HG02981 (cell line): ENCODE measurements around the gene TPCN1.

Experiments used
- ATAC-seq: cut with Tn5 transposase; IDR thresholded peaks from one replicate; pipeline ENCODE4 v1.9.1; 2021; ENCODE audit warnings: mild to moderate bottlenecking, moderate library complexity; ENCODE audit not compliant: unreplicated experiment

Gene TPCN1

GRCh38 chr12:113278633-113279032 lies 57.4 kb downstream of the TPCN1 start:
- no peak for ATAC-seq

- ATAC-seq: no peak
These were observed 63.5 kb downstream of the TPCN1 start for GRCh38 chr12:113284751-113285150.

DNA sequence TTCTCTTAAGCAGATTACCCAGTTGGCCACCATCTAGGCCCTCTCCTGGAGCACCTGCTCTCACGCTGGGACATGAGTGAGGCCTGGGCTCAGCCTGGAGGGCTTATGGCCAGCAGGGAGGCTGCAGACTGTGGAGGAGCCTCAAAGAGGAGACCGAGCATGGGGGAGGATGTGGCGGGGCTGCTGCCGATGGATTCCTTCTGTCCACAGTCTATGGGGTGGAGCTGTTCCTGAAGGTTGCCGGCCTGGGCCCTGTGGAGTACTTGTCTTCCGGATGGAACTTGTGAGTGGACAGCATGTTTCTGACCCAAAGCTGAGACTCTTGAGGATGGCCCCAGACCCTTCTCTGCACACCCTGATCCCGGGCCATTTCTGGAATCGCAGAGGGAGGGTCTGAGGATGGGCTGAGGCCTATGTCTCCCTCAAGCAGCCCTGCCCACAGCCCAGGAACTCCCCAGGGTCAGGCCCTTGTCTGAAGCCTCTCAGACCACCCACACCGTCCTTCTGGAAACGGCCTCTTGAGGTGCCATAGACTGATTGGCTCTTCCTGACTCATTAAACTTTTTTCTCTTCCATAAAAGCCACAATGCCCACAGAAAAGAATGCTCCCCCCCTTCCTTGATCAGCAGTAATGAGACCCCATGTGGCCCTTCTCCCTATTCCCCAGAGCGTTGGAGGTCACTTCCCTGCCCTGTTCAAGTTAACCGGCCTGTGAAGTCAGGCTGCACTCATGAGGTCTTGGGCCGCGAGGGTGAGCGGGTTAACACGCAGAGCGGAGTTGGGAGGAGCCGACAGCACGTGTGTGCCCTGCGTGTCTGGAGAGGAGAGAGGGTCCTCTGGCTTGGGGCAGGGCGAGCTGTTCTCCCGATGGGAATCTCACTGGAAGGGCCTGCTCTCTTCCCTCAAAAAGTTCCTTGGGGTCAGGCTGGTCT lies 64.7 kb downstream of the TPCN1 start:
- no peak for ATAC-seq

- ATAC-seq: no peak
These were observed 65.4 kb downstream of the TPCN1 start for GRCh38 chr12:113286712-113287111.

- no peak for ATAC-seq
These were observed 66.1 kb downstream of the TPCN1 start for GRCh38 chr12:113287146-113287898.

DNA sequence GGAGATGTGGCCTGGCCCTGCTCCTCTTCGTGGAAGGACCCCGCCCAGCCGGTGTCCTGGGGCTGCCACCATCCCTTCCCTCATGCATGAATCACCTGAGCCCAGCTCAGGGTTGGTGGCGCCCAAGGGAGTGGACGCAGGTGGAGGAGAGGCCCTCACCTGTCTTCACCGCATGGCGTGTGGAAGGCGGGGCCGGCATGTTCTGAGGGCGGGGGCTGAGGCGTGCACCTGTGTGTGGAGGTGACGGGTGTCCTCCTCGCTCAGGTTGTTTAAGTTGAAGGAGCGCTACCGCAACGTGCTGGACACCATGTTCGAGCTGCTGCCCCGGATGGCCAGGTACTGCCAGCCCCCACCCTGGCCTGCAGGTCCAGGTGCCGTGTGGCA lies 66.6 kb downstream of the TPCN1 start:
- ATAC-seq: no peak

DNA sequence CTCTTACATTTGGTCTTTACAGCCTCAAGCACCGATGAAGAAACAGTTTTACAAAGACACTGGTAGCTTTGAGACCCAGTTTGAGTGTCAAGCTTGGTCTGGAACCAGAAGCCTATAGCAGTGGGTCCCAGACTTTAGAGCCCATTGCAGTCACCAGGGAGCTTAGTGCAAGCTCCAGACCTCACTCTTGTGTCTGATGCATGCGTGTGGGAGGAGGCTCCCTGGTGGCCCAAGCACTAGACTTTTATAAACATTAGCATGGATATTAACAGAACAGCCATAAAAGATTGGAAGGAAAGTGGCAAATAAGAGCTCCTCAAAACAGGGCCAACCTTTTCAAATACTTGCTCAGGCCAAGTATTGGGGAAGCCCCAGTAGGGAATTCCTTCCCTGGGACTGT lies 68.1 kb downstream of the TPCN1 start:
- ATAC-seq: no peak

- ATAC-seq: no peak
These were observed 69.2 kb downstream of the TPCN1 start for GRCh38 chr12:113290506-113290905.

GRCh38 chr12:113291586-113291985 lies 70.3 kb downstream of the TPCN1 start:
- ATAC-seq: no peak

DNA sequence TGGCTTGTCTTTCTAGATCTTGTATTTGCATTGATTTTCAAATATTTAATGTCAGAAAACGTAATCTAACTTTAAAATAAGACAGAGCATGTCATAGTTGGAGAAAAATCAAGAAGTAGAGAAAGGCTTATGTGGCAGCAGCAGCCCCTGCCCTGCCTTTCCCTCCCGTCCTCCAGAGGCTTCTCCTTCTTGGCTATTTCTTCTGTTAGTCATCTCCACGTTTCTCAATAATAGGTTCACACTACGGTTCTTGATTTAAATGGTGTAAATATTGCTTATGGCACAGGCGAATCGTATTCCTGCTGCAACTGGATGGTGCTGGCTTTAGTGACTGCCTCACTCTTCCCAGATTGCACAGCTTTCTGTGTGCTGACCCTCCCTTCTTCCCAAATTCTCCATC lies 70.8 kb downstream of the TPCN1 start:
- ATAC-seq: no peak

DNA sequence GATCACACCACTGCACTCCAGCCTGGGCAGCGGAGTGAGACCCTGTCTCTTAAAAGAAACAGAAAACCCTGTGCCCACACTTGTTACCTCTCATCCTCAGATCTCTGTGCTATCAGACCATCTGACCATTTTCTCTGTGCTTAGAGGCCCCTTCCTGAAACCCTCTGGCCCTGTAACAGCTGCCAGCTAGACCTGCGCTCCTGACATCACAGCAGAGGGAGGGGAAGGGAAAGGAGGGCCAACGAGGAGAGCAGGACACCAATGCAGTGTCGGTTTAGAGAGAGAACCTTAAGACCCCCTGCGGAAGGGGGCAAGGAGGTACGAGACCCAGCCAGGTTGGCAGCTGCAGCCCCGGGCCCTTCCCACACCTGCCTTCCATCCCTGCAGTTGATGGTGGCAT lies 71.3 kb downstream of the TPCN1 start:
- no peak for ATAC-seq

GRCh38 chr12:113293100-113293499 lies 71.8 kb downstream of the TPCN1 start:
- no peak for ATAC-seq

DNA sequence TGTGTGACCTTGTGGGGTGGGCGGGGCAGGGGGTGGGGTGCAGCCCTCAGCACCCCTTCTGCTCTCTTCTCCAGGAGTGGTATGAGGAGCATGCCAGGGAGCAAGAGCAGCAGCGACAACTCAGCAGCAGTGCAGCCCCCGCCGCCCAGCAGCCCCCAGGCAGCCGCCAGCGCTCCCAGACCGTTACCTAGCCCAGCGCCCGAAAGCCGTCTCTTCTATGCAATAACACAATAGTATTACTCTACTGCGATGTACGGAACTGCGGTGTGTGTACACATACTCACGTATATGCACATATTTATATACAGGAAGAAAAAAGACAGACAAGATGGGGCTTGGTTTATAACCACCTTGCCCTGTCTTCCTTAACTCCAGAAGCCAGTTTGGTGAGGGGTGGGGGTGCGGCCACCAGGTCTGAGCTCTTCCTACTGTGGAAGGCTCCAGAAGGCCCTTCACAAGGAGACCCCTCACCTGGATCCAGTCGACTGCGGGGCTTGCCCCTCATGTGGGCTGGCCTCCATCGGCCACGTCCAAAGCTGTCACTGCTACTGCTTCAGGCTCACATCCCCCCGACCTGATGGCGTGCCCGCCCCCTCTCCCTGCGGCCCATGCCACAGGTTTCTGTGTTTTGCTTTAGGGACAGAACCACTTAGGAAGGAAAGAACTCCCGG lies 74.8 kb downstream of the TPCN1 start:
- no peak for ATAC-seq

- ATAC-seq: no peak
These were observed 75.4 kb downstream of the TPCN1 start for GRCh38 chr12:113296557-113297213.

DNA sequence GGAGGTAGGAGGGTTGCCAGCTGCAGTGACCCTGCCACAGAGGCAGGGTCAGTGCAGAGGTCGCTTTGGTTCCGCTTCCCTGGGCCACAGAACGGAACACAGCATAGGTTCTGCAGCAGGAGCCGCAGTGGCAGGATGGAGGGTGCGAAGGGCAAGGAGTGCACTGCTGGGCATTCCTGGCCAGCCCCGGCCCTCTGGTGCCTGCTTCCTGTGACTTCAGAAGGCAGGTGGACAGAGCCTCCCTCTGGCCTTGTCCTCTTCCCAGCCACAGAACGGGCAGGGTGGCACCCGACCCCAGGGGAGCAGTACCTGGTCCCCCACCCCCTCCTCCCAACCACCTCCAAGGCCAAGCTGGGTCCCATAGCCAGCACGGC lies 75.9 kb downstream of the TPCN1 start:
- no peak for ATAC-seq

- no peak for ATAC-seq
These were observed 76.6 kb downstream of the TPCN1 start for GRCh38 chr12:113297621-113298471.

- no peak for ATAC-seq
These were observed 77.2 kb downstream of the TPCN1 start for GRCh38 chr12:113298472-113298817.

- ATAC-seq: no peak
These were observed 77.7 kb downstream of the TPCN1 start for GRCh38 chr12:113298861-113299545.

DNA sequence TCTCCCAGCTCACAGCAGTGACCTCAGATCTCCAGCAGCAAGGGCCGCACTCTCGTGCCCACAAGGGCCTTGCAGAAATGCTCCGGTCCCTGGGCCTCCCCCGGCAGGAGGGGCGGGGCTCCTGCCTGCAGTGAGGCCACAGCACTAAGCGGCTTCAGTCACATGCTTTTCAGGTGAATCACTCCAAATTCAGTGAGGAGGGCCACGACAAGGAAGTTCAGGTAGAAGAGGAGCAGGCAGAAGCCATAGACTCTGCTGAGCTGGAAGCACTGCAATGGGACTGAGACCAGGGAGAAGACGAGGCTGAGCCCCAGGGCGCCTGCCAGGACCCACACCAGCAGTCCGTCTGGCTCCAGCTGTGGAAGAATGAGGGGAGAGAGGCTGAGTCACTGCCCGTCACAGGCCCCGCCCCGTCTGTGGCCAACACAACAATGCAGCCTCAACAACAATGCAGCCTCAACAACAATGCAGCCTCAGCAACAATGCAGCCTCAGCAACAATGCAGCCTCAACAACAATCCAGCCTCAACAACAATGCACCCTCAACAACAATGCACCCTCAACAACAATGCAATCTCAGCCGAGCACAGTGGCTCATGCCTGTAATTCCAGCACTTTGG lies 78.5 kb downstream of the TPCN1 start:
- no peak for ATAC-seq
